ENCODE results near the gene TRPC6.

The TRPC6 gene

GRCh38 chr11:101583251-101584128 is at the start of gene TRPC6:
TSS of gene TRPC6 (minus strand) at chr11:101584007. CDS start at chr11:101583503, 504 bp downstream.
- DNase-seq: no peak

GRCh38 chr11:101620026-101620425 is 36.2 kb upstream of the TRPC6 start:
- DNase-seq: no peak

- DNase-seq: no peak
Observed at GRCh38 chr11:101618709-101619108, 34.9 kb upstream of the TRPC6 start.

- no peak for DNase-seq
Observed at GRCh38 chr11:101617735-101618332, 34.0 kb upstream of the TRPC6 start.

GRCh38 chr11:101612481-101612880 is 28.7 kb upstream of the TRPC6 start:
- DNase-seq: no peak

- DNase-seq: no peak
Observed at GRCh38 chr11:101600924-101601323, 17.1 kb upstream of the TRPC6 start.

- DNase-seq: no peak
Observed at GRCh38 chr11:101586965-101587364, 3.2 kb upstream of the TRPC6 start.

GRCh38 chr11:101584655-101585054 is 848 bp upstream of the TRPC6 start:
- DNase-seq: no peak

- DNase-seq: no peak
Observed at GRCh38 chr11:101584129-101584515, 315 bp upstream of the TRPC6 start.

- no peak for DNase-seq
Observed at GRCh38 chr11:101582989-101583250, 887 bp downstream of the TRPC6 start.

GRCh38 chr11:101582236-101582988 is 1.4 kb downstream of the TRPC6 start:
- no peak for DNase-seq

GRCh38 chr11:101577461-101577860 is 6.3 kb downstream of the TRPC6 start:
- DNase-seq: no peak

GRCh38 chr11:101576456-101576855 is 7.4 kb downstream of the TRPC6 start:
- DNase-seq: no peak

GRCh38 chr11:101574886-101575285 is 8.9 kb downstream of the TRPC6 start:
- no peak for DNase-seq

GRCh38 chr11:101567071-101567470 is 16.7 kb downstream of the TRPC6 start:
- no peak for DNase-seq

GRCh38 chr11:101566626-101567025 is 17.2 kb downstream of the TRPC6 start:
- no peak for DNase-seq

GRCh38 chr11:101563166-101563565 is 20.6 kb downstream of the TRPC6 start:
- DNase-seq: no peak

- no peak for DNase-seq
Observed at GRCh38 chr11:101555366-101555765, 28.4 kb downstream of the TRPC6 start.

- no peak for DNase-seq
Observed at GRCh38 chr11:101553891-101554292, 29.9 kb downstream of the TRPC6 start.

GRCh38 chr11:101552888-101553287 is 30.9 kb downstream of the TRPC6 start:
- no peak for DNase-seq

- DNase-seq: no peak
Observed at GRCh38 chr11:101528541-101528940, 55.3 kb downstream of the TRPC6 start.

GRCh38 chr11:101523634-101524260 is 60.1 kb downstream of the TRPC6 start:
- no peak for DNase-seq

- DNase-seq: no peak
Observed at GRCh38 chr11:101523193-101523592, 60.6 kb downstream of the TRPC6 start.

- DNase-seq: no peak
Observed at GRCh38 chr11:101521821-101522220, 62.0 kb downstream of the TRPC6 start.
